Stimulated activated CD4-positive, alpha-beta T cell treated with anti-CD3 and anti-CD28 coated beads, TNF-alpha, amount 100 ng/mL, for 4 hours (primary cell): Measurements from ENCODE around the gene OGFR.

ENCODE experiments used
- DNase-seq, 3 experiments: peaks; one replicate each; pipeline ENCODE4 v3.0.0-alpha.2; 2020; ENCODE audit warnings: low read depth in 3 of 3

Gene OGFR

DNA sequence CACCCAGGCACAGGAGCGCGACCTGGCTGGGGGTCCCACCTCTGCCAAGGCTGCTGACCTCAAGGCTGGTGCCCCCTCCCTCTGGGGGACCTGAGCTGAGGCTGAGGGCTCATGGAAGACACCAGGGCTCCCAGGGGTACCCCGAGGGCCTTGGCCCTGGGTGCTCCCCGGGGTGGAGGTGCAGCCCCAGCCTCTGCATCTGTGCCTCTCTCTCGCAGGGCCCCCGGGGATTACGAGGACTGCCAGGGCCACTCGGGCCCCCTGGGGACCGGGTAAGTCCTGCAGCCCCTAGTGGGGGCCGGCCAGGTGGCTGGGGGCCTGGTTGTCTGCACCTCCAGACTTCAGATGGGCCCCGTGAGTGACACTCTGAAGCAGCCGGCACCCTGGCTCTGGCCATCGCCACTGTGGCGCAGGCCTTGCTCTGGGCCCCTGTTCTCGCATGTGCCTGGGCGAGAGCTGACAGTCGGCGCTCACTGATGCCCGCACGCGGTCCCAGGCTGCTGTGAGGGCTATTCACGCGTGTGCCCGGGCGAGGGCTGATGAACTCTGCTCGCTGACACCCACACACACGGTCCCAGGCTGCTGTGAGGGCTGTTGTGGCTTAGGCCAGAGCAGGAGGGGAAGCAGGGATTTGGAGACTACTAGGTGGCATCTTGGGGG is 21.5 kb downstream of the OGFR start:
- no peak for DNase-seq

DNA sequence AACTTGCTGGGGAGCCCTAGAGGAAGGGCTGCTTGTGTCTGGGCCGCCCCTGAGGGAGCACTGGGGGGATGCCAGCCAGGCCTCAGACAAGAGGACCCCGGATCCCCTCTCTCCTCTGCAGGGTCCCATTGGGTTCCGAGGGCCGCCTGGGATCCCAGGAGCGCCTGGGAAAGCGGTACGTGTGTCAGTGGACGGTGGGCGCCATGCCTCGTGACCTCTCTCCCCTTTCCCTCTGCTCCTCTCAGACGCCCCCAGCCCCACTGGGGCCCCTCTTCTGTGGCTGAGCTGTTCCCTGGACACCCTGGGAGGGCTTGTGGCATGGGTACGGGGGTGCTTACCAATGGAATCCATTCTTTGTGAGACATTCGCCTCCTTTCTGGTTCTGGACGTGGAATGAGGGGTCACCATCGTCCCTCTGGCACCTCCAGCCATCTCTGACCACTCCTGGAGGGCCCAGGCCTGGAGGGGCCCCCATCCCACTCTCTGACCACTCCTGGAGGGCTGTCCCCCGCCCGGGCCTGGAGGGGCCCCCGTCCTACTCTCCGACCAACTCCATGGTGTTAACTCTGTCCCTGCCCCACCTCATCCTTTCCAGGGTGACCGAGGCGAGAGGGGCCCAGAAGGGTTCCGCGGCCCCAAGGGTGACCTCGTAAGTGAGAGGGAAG is 22.1 kb downstream of the OGFR start:
- DNase-seq, result no peak

DNA sequence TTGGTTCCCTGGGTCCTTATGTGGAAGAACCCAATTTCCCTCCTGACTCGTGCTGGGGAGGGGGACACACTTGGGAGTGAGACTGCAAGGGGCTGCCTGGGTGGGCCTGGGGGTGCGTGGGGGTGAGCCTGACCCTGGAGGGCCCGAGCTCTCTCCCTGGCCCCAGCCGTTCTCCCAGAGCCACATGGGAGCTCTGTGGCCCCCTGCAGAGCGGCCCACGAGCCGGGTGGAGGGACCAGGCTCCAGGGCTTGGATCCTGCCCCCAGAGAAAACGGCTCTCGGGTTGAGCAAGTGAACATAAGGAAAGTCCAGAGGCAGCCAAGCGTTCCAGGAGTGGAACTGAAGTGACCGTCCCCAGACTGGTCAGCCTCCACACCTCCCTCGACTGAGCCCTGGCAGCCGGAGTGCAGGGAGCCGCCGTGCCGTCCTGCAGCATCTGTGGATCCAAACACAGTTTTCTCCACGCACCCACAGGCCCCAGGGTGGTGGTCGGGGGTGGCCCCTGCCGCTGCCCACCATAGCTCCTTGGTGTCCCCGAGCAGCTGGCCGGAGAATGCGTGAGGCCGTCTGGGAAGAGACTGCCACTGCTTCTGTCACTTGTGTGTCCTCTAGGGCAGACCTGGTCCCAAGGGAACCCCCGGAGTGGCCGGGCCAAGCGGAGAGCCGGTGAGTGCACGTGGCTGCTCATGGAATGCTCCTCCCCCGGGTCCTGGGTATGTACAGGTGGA is 22.8 kb downstream of the OGFR start:
- no peak for DNase-seq

DNA sequence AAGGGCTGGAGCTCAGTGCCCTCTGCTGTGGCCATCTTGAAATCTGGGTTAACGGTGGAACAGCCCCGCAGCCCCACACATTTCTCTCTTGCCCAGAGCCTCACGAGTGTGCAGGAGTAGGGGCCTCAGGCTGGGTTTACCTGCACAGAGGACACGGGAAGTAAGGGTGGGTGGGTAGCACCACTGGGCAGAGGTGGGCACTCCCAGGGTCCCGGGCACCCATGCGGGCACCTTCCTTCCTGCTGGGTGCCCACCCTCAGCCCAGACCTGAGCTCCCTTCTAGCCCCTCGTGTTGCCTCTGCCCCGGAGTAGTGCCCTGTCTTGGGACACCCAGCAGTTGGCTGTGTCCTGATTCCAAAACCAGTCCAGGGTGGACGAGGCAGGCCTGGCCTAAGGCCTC is 23.4 kb downstream of the OGFR start:
- no peak for DNase-seq

DNA sequence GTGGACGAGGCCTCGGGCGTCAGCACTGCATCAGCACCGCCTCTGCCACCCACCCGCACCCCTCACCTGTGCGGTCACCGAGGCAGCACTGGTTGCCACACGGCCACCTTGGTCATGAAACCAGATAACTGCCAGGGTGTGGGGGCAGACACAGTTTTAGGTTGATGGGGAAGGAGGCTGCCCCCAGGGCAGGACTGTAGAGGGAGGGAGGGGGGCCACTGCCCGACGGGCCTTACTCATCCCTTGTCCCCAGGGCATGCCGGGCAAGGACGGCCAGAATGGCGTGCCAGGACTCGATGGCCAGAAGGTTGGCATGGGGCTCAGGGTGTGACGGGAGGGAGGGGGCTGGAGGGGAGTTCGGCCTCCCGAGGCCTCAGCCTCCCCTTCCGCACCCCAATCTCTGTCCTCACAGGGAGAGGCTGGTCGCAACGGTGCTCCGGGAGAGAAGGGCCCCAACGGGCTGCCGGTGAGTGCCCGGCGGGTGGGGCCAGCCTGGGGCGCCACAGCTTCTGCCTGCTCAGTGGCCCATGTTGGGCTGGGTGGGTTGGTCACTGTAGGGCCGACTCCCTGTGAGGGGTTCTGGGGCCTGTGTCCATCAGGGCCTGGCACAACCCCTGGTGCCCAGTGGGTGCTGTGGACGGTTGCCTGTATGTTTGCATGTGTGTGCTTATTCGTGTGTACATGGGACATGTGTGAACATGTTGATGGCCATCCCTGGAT is 24.0 kb downstream of the OGFR start:
- no peak for DNase-seq

DNA sequence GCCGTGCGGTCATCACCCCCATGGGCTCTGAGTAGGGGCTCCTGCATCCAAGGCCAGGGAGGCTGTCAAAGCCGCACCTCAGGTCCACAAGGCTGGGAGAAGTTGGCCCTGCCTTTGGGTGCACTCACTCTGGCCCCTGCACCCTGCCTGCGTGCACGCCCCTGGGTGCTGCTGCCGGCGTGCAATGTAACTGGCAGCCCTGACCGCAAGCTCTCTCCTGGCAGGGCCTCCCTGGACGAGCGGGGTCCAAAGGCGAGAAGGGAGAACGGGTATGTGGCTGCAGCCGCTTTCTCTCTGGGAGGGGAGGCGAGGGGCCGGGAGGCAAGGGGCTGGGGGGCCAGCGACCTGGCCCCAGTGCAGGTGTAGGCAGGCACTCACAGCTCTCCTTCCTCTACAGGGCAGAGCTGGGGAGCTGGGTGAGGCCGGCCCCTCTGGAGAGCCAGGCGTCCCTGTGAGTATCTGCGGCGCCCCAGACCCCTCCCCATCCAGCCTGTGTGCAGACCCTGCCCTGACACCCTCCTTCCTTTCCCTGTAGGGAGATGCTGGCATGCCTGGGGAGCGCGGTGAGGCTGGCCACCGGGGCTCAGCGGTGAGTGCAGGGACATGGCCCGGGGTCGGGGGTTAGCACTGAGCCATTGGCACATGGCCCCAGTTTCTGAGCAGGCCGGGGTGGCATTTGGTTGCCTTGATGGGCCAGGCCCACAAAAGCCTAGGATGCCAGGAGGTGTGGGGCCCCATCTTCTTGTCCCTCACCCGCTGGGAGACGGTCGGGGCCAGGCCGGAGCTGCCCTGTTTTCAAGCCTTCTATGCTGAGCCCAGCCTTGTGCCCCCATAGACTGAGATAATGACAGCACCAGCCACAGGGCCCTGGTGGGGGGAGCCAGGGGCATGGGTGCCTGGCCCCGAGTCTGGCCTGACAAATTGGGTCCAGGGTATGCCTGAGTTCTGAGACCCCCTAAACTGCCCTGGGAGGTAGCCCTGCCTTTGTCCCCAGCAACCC is 24.9 kb downstream of the OGFR start:
- DNase-seq, result no peak

DNA sequence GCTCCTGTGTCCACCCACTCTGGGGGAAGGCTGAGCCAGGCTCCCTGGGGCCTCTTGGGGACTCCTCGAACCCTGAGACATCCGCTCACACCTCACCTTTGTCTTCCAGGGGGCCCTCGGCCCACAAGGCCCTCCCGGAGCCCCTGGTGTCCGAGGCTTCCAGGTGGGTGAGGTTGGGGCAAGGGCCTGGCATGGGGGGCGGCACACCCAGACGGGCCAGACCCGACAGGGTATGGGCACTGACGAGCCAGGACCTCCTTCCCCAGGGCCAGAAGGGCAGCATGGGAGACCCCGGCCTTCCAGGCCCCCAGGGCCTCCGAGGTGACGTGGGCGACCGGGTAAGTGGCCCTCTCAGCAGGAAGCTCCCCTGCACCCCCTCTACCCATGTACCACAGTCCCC is 25.6 kb downstream of the OGFR start:
- DNase-seq, result no peak

DNA sequence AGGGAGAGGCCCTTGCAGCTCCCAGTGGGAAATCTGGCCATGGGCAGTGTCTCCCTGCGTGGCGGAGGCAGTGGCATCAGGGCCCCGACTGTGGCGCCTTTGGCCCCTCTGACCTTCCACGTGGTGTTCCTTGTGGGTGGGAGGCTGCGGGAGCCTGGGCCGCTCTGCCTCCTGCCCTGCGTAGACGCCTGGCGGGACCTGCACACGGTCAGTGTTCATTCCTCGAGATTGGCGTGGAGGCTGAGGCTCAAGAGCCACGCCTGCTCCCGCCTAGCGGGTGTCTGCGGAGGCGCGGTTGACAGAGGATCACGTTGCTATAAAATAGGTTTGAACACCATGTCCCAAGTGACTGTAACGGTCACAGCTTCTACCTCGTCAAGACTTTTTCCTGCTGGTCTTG is 26.2 kb downstream of the OGFR start:
- DNase-seq, result no peak

DNA sequence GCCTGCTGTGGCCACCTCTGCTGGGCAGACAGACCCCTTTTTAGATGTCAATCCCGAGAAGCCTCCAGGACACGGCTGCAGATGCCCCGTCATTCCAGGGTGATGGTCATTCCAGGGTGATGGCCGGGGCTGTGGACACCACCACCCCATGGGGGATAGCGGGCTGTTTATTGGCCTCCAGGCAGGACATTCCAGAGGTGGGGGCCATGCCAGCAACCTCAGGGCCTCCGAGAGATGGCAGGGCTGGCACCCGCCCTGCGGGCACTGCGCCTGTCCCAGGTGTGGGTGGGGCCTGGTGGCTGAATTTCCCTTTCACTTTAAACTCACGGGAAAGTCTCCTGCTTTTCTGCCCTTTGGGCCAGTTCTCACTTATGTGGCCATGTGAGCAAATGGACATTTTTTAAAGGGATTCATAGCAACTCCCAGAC is 26.7 kb downstream of the OGFR start:
- no peak for DNase-seq

DNA sequence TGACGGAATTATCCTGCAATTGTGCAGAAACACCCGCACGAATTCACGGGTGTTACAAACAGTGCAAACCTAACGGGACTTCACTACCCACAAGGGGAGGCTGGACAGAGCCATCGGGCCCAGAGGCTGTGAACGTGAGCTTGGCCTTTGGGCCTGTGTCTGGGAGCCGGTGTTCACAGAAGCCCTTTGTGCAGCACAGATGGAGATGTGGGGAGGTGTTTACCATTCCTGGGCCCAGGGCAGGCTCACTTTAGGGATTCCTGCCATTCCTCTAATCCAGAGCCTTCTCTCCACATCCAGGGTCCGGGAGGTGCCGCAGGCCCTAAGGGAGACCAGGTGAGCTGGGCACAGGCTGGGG is 27.2 kb downstream of the OGFR start:
- DNase-seq, result no peak

DNA sequence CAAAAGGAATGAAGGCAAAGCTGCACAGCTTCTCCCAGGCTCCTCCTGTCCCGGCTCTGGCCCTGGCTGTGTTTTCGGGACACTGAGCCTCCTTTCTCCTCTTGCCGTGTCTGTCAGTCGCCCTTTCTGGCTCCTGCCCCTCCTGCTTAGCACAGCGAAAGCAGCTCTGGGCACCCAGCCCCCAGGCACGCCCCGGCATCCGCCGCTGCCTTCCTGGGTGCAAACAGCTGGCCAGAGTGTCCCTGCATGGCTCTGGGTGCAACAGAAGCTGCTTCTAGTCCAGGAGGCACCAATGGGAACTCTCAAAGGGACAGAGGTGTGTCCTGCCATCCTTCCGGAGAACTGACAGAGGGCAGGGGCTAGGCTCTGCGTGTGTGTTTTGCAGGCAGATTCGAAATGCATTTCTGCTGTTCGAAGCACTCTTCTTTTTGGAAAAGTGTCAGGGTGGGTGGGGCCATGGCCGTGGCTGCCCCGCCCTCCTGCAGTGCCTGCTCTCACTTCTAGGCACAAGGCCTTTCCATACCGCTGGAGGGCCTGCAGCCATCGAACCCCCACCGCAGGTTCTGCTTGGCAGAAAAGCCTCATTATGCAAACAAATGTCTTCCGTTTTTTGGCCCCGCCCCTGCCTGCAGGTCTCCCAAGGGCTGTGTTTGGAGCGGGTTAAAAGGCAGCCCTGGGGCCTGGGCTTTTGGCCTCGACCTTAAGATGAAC is 27.7 kb downstream of the OGFR start:
- DNase-seq, result no peak

DNA sequence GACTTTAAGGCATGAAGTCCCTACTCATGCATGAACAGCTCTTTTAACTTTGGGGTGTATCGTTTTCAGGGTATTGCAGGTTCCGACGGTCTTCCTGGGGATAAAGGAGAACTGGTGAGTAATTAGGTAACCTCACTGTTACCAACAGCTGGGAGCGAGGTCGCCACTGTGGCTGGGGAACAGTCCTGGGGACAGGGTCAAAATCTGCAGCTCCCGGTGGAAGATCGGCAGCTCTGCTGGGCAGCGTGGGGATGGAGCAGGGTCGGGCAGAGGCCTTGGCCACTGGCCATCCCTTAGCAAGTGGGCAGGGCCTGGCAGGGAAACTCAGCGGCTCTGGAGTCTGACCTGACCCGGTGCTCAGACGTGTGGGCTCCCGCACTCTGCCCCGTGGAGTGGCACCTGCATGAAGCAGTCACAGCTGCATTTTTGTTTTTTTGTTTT is 28.3 kb downstream of the OGFR start:
- DNase-seq, result no peak

DNA sequence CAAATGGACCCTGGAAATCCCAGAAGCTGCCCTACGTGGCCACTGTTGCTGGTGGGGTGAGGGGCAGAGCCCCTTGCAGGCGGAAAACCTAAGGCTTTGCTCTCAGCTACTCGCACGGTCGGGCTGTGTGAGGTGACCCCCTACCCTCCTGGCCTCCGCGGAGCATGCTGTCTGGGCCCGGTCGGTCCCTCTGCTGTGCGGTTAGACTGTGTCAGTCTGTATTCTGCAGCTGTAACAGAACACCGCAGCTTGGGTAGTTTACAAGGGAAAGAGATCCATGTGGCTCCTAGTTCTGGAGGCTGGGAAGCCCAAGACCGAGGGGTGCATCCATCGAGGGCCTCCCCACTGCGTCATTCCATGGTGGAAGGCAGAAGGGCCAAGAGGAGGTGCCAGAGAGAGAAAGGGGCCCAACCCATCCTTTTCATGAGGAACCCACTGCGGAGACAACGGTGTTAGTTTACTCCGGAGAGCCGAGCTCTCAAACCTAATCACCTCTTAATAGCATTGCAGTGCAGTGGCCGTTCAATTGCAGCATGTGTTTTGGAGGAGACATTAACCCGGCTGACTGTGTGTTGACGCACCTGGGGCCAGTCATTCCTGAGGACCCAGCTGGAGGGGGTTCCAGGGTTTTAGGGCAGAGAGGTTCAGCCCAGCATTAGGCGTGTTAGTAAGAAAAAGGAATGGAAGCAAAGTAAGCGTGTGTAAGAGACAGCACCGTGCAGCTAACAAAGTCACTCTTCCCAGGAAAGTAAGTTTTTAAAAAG is 30.5 kb downstream of the OGFR start:
- no peak for DNase-seq

DNA sequence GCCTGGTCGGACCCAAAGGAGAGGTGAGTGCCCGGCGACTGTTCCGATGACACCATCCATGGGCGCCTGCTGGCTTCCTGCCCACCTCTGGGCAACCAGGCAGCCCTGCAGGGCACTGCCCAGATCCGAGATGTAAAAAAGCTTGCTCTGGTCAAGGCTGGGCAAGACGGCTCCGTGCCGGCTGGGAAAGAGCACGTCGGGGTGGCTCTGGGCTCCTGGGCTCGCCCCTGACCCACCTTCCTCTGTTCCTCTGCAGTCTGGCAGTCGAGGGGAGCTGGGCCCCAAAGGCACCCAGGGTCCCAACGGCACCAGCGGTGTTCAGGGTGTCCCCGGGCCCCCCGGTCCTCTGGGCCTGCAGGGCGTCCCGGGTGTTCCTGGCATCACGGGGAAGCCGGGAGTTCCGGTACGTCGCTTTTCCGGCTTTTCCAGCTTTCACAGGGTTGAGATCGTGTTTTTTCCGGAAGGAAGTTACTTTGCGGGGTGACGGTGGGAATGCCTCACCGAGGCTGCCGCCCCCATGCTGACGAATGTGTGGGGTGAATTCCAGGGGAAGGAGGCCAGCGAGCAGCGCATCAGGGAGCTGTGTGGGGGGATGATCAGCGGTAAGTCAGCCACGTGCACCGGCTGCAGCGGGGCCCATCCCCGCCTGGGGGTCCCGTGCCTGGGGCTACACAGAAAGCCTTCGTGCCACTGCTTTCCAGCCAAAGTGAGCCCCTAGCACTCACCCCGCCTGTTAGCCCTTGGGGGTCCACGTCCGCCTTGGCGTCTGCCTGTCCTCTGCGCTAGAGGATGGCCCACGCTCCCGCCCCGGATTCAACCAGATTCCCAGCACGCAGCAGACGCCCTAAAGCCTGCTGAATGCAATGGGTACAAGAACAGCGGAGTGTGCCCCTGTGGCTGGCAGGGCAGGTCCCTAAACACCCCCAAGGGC is 31.6 kb downstream of the OGFR start:
- no peak for DNase-seq

DNA sequence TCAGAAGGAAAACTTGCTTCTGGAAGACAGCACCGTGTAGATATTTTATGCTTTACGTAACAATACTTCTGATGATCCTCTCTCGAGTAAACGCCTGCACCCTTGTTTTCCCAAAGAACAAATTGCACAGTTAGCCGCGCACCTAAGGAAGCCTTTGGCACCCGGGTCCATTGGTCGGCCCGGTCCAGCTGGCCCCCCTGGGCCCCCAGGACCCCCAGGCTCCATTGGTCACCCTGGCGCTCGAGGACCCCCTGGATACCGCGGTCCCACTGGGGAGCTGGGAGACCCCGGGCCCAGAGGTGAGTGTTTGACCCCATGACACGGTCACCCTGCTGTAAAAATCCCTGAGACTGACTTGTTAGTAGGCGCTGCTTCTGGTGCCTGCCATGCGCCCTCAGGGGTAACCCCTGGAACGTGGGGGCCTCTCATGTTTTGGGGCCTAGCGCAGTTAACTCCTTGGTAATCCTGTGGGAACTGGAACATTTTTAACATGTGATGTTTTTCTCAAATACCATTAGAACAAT is 32.4 kb downstream of the OGFR start:
- no peak for DNase-seq

DNA sequence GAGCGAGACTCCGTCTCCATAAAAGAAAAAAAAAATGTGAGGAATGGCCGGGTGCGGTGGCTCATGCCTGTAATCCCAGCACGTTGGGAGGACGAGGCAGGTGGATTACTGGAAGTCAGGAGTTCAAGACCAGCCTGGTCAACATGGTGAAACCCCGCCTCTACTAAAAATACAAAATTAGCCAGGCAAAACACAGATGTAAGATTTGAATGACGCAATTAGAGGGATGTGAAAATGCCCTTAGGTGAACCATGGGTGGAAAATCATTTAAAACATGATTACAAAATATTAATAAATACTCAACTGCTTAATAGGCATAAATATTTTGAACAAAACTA is 33.1 kb downstream of the OGFR start:
- no peak for DNase-seq

DNA sequence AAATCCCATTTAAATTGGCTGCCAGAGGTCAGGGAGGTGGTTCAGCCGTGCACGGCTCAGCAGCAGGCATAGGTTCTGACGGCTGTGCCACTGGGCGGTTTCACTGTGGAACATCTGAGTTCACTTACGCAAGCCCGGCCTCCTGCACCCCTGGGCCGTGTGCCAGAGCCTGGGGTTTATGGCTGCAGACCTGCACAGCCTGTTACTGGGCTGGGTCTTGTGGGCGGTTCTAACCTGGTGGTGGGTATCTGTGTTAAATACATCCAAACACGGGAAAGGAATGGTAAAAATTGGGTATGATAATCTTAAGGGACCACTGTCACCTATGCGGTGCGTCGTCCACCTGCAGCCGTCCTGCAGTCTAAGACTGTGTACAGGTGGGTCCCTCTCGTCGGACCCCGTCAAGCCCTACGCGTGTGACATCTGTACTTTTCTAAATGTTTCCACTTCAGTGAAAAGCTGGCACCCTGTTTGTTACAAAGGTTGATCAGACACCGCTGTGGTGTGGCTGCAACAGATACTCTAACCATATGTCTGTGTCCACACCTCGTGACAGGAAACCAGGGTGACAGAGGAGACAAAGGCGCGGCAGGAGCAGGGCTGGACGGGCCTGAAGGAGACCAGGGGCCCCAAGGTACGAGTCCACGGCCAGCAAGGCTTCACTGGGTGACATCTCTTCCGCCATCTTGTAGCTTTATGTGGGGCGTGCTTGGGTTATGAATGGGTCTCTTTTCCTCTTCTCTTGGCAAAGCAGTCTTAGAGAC is 33.7 kb downstream of the OGFR start:
- no peak for DNase-seq

DNA sequence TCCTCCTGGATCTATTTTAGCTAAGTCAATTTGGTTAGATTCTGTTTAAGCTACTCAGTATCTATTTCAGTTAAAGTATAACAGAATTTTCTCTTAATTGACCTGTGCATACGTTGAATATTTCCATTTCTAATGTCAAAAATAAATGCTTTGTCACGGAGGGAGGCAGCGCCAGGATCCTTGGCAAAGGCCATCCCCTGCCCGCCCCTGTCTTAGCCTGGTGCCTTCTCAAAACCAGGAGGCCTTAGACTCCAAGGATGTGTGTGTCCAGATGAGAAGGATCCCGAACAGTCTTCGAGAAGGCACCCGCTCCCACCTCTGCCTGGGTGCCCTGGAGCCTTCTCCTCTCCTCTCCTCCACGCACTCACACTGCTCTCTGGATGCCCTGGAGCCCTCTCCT is 34.6 kb downstream of the OGFR start:
- no peak for DNase-seq
